SK-N-SH (cell line): ENCODE results near the gene RABGAP1L. TPM values are rescaled to one million over a fixed set of nuclear protein-coding genes. Genes with fewer than 3 reads are reported as not detected.

Experiments
- CTCF ChIA-PET: fragments of 300-600, 350-600 bp; formaldehyde crosslinking; extraction: SDS; loops from one replicate; lab custom pipeline; 2021; lab: Yijun Ruan, JAX
- POLR2A ChIA-PET: fragments of 350-600 bp; sonication (Branson Sonifier 250); formaldehyde crosslinking; extraction: SDS; loops from one replicate; lab custom pipeline; 2020; ENCODE audit warnings: antibody characterized with exemption, inconsistent platforms; lab: Yijun Ruan, JAX
- DNase-seq: peaks from one replicate; pipeline ENCODE4 v3.0.0; 2012
- H2AFZ ChIP-seq: fragments of 200-600 bp; sonication (generic); 2 replicates; pipeline ENCODE4 v1.8.1; 2016; ENCODE audit warnings: antibody characterized with exemption, mild to moderate bottlenecking, low read depth
- H3F3A ChIP-seq: fragments of 200-600 bp; sonication (generic); replicated peaks from 2 replicates; pipeline ENCODE3; 2016; ENCODE audit warnings: antibody characterized with exemption, mild to moderate bottlenecking; ENCODE audit not compliant: insufficient read depth
- H3K27ac ChIP-seq, 2 experiments: fragments of 200-500 bp in 1 of 2; fragments of 200-600 bp in 1 of 2; sonication (Bioruptor generic) in 1 of 2; sonication (generic), shearing (Covaris generic) in 1 of 2; 2 replicates each; pipeline versions ENCODE4 v1.5.1 to v1.6.1; 2014 to 2016; ENCODE audit warnings: low read depth in 2 of 2, inconsistent platforms in 1 of 2, low read length in 1 of 2, mild to moderate bottlenecking in 1 of 2, mixed read lengths in 1 of 2
- H3K27me3 ChIP-seq: fragments of 200-600 bp; sonication (generic), shearing (Covaris generic); 2 replicates; pipeline ENCODE4 v1.6.1; 2016; ENCODE audit warnings: mixed run types; ENCODE audit not compliant: insufficient read depth
- H3K36me3 ChIP-seq, 2 experiments: fragments of 200-500 bp in 1 of 2; fragments of 200-600 bp in 1 of 2; sonication (Bioruptor generic) in 1 of 2; sonication (generic) in 1 of 2; replicated peaks in 1 of 2; 2 replicates each; pipeline versions ENCODE3 to v1.5.1; 2014 to 2016; ENCODE audit warnings: low read length in 1 of 2, mild to moderate bottlenecking in 1 of 2; ENCODE audit not compliant: insufficient read depth in 2 of 2, control insufficient read depth in 1 of 2
- H3K4me1 ChIP-seq, 2 experiments: fragments of 200-500 bp in 1 of 2; fragments of 200-600 bp in 1 of 2; sonication (Bioruptor generic) in 1 of 2; sonication (generic), shearing (Covaris generic) in 1 of 2; 2 replicates each; pipeline versions ENCODE4 v1.5.1 to v1.6.1; 2014 to 2016; ENCODE audit warnings: low read depth in 1 of 2, low read length in 1 of 2, mixed run types in 1 of 2; ENCODE audit not compliant: insufficient read depth in 2 of 2, control insufficient read depth in 1 of 2
- H3K4me2 ChIP-seq: fragments of 200-600 bp; sonication (generic), shearing (Covaris generic); 2 replicates; pipeline ENCODE4 v1.6.1; 2017; ENCODE audit warnings: mixed run types
- H3K4me3 ChIP-seq, 2 experiments: fragments of 200-500 bp in 1 of 2; fragments of 200-600 bp in 1 of 2; sonication (Bioruptor generic) in 1 of 2; sonication (generic), shearing (Covaris generic) in 1 of 2; 2 replicates each; pipeline versions ENCODE4 v1.5.1 to v1.8.1; 2014 to 2016; ENCODE audit warnings: low read depth in 2 of 2, inconsistent platforms in 1 of 2, low read length in 1 of 2, mild to moderate bottlenecking in 1 of 2, mixed read lengths in 1 of 2, moderate library complexity in 1 of 2
- H3K79me2 ChIP-seq: fragments of 200-600 bp; sonication (generic); 2 replicates; pipeline ENCODE4 v1.8.1; 2017; ENCODE audit warnings: mild to moderate bottlenecking; ENCODE audit not compliant: insufficient read depth
- H3K9ac ChIP-seq: fragments of 200-600 bp; sonication (generic); 2 replicates; pipeline ENCODE4 v1.6.1; 2017; ENCODE audit warnings: mixed run types
- H3K9me2 ChIP-seq: fragments of 200-600 bp; sonication (generic); 2 replicates; pipeline ENCODE4 v1.6.1; 2017; ENCODE audit warnings: mixed run types
- H3K9me3 ChIP-seq: fragments of 200-600 bp; sonication (generic); 2 replicates; pipeline ENCODE4 v1.6.1; 2017; ENCODE audit warnings: mixed run types, mild to moderate bottlenecking, moderate library complexity
- H4K20me1 ChIP-seq: fragments of 200-600 bp; sonication (generic); 2 replicates; pipeline ENCODE4 v1.6.1; 2017; ENCODE audit warnings: mild to moderate bottlenecking, mixed run types; ENCODE audit not compliant: insufficient read depth
- CHD2 ChIP-seq: fragments of 150-350 bp; IDR thresholded peaks from 2 replicates; pipeline ENCODE4 v1.6.1; 2018; ENCODE audit warnings: low read length; ENCODE audit not compliant: partially characterized antibody
- EZH2phosphoT487 ChIP-seq: fragments of 200-600 bp; sonication (generic); IDR thresholded peaks from 2 replicates; pipeline ENCODE4 v1.6.1; 2017; ENCODE audit warnings: low read depth, mixed run types, mild to moderate bottlenecking, antibody characterized with exemption, moderate library complexity, borderline replicate concordance
- GABPA ChIP-seq: IDR thresholded peaks from 2 replicates; pipeline ENCODE4 v1.4.0; 2012; ENCODE audit warnings: low read depth, mild to moderate bottlenecking
- GATA2 ChIP-seq: sonication (generic); formaldehyde crosslinking; IDR thresholded peaks from 2 replicates; pipeline ENCODE4 v1.5.0; 2020; ENCODE audit warnings: mild to moderate bottlenecking, missing genetic modification reagents
- IRF3 ChIP-seq: fragments of 150-350 bp; IDR thresholded peaks from 2 replicates; pipeline ENCODE4 v1.6.1; 2016; ENCODE audit warnings: mild to moderate bottlenecking, low read depth, low read length
- MAX ChIP-seq: IDR thresholded peaks from 2 replicates; pipeline ENCODE4 v1.4.0; 2012; ENCODE audit warnings: low read depth
- MEF2A ChIP-seq: IDR thresholded peaks from 2 replicates; pipeline ENCODE4 v1.4.0; 2012; ENCODE audit warnings: low read depth, borderline replicate concordance
- MXI1 ChIP-seq: IDR thresholded peaks from 2 replicates; pipeline ENCODE4 v1.6.1; 2012; ENCODE audit warnings: mild to moderate bottlenecking, low read depth, low read length, improper control_type of control experiment
- NFIC ChIP-seq: IDR thresholded peaks from 2 replicates; pipeline ENCODE4 v1.4.0; 2012; ENCODE audit warnings: borderline replicate concordance
- PBX3 ChIP-seq: IDR thresholded peaks from 2 replicates; pipeline ENCODE4; 2012
- POLR2AphosphoS5 ChIP-seq: IDR thresholded peaks from 2 replicates; pipeline ENCODE4 v1.6.1; 2012; ENCODE audit warnings: low read depth, low read length
- RFX5 ChIP-seq: IDR thresholded peaks from 2 replicates; pipeline ENCODE4 v1.6.1; 2012; ENCODE audit warnings: mild to moderate bottlenecking, improper control_type of control experiment, low read length
- RXRA ChIP-seq: IDR thresholded peaks from 2 replicates; pipeline ENCODE4 v1.4.0; 2012; ENCODE audit warnings: low read depth, mild to moderate bottlenecking, borderline replicate concordance
- SIN3A ChIP-seq: IDR thresholded peaks from 2 replicates; pipeline ENCODE4 v1.6.1; 2012; ENCODE audit warnings: low read depth, mild to moderate bottlenecking, low read length, moderate library complexity, borderline replicate concordance
- SMC3 ChIP-seq: IDR thresholded peaks from 2 replicates; pipeline ENCODE4 v1.6.1; 2012; ENCODE audit warnings: low read depth, low read length, improper control_type of control experiment
- TAF1 ChIP-seq: IDR thresholded peaks from 2 replicates; pipeline ENCODE4 v1.6.1; 2012; ENCODE audit warnings: low read depth, mild to moderate bottlenecking, low read length, moderate library complexity, borderline replicate concordance
- USF1 ChIP-seq: IDR thresholded peaks from 2 replicates; pipeline ENCODE4 v1.4.0; 2012; ENCODE audit warnings: low read depth, borderline replicate concordance
- USF2 ChIP-seq: fragments of 150-350 bp; IDR thresholded peaks from 2 replicates; pipeline ENCODE4 v1.6.1; 2017; ENCODE audit warnings: antibody characterized with exemption, low read length, low read depth, borderline replicate concordance
- YY1 ChIP-seq: IDR thresholded peaks from 2 replicates; pipeline ENCODE4 v1.4.0; 2012; ENCODE audit warnings: low read depth, mild to moderate bottlenecking
- WGBS: methylation state at CpG from one replicate; pipeline ENCODE4 v1.1.6; 2017; ENCODE audit warnings: low lambda C conversion rate; 5-methylcytosine and 5-hydroxymethylcytosine counted together
- polyA plus RNA-seq, 3 experiments: library from polyadenylated mRNA; depleted of rRNA; stranded (reverse); fragments of >200 nt; gene quantifications; 2 replicates each; pipeline ENCODE4 v1.2.3, GENCODE V29; 2012

Gene RABGAP1L
- polyA plus RNA-seq, 1 of the 3 experiments (the other 2 are of a cell fraction): 7.2 TPM

- Histone ChIP-seq H3K4me2 (no peak overlapping the region), H2AFZ (no peak overlapping the region), H3K9ac (no peak overlapping the region), H3K9me2 (no peaks in the 10 kb centered on the region), H3K9me3 (no peaks in the 10 kb centered on the region), H3F3A (no peaks in the 10 kb centered on the region), H3K27ac (no peak overlapping the region), H3K79me2 (no peaks in the 10 kb centered on the region), H3K4me1 (no peaks in the 10 kb centered on the region), H3K36me3 (no peaks in the 10 kb centered on the region), H3K27me3 (no peaks in the 10 kb centered on the region), H3K4me3 (no peak overlapping the region), H4K20me1 (no peaks in the 10 kb centered on the region)
- no peak for DNase-seq
- ChIA-PET CTCF (interaction anchor here (1.4 to 4.9 kb wide), 2 partner anchors 10 to 491 kb away, joined by 8 to 22 read pairs; no protein-coding TSS in a partner anchor), POLR2A (no interaction called here)
- 72% methylated on average over 1 of the region's 1 CpG for WGBS
- TF ChIP-seq PBX3 (no peak), RFX5 (no peak), CHD2 (no peak), SMC3 (no peak), IRF3 (no peak), MEF2A (no peak)
These were observed 593.8 kb downstream of the RABGAP1L start for GRCh38 chr1:174753131-174753530.

- Histone ChIP-seq H3K79me2 (no peaks in the 10 kb centered on the region), H2AFZ (no peak overlapping the region), H3K4me1 (no peaks in the 10 kb centered on the region), H3K9ac (no peak overlapping the region), H3K4me3 (no peak overlapping the region), H4K20me1 (no peaks in the 10 kb centered on the region), H3K36me3 (no peaks in the 10 kb centered on the region), H3K9me3 (no peaks in the 10 kb centered on the region), H3K27me3 (no peaks in the 10 kb centered on the region), H3F3A (no peaks in the 10 kb centered on the region), H3K9me2 (no peaks in the 10 kb centered on the region), H3K27ac (no peak overlapping the region), H3K4me2 (no peak overlapping the region)
- DNase-seq: no peak
- WGBS: 92% methylated on average over 12 of the region's 19 CpGs
- TF ChIP-seq EZH2phosphoT487 (no peak), IRF3 (no peak), USF2 (no peak), TAF1 (no peak), GATA2 (CRISPR knock-in tag) (no peak), GABPA (no peak), YY1 (no peak), RXRA (no peak), USF1 (no peak), POLR2AphosphoS5 (no peak), SIN3A (no peak), NFIC (no peak), MXI1 (no peak), SMC3 (no peak), MAX (no peak)
- CTCF ChIA-PET: no interaction called here
- POLR2A ChIA-PET: no interaction called here
These were observed 602.0 kb downstream of the RABGAP1L start for GRCh38 chr1:174761335-174761734.
